Measurements from ENCODE around the gene APLN.
A peak's percentile ranks its signal among the peaks of the same experiment; 100 is the strongest.

Gene APLN

GRCh38 chrX:129700536-129700935 is 45.8 kb upstream of the APLN start (continued):
- TF ChIP-seq KLF16 (tag by site-specific recombination; IDR thresholded peaks at IDR 0.05) (no peak), REST (tag by site-specific recombination; IDR thresholded peaks at IDR 0.05) (no peak), ZNF580 (tag by site-specific recombination; IDR thresholded peaks at IDR 0.05) (no peak), ZNF37A (tag by site-specific recombination; IDR thresholded peaks at IDR 0.05) (no peak), ZNF664 (tag by site-specific recombination; IDR thresholded peaks at IDR 0.05) (no peak), ZNF549 (tag by site-specific recombination; IDR thresholded peaks at IDR 0.05) (no peak), ZNF266 (tag by site-specific recombination; IDR thresholded peaks at IDR 0.05; ENCODE audit: low read depth) (no peak), ZNF488 (tag by site-specific recombination; IDR thresholded peaks at IDR 0.05) (no peak)

GRCh38 chrX:129698150-129698549 is 43.4 kb upstream of the APLN start:
- H3K36me3 ChIP-seq (ENCODE audit: control insufficient read depth in 2 of 2, insufficient read depth in 1 of 2, low read length in 2 of 2): no peaks in the 10 kb centered on the region
- ChIA-PET POLR2A (no interaction called here), CTCF (no interaction called here)
- H3K27ac ChIP-seq (ENCODE audit: extremely low read depth, low read depth, low read length): no peak overlapping the region
- no peaks in the 10 kb centered on the region for H3K4me1 ChIP-seq (ENCODE audit: control insufficient read depth, insufficient read depth, low read length)
- H3K9me3 ChIP-seq (ENCODE audit: control insufficient read depth, insufficient read depth, low read depth, low read length): no peaks in the 10 kb centered on the region
- 0 out of 2 replicates have a peak, but pooled peaks have one; percentile 20 for TF ChIP-seq INSM2 (tag by site-specific recombination; IDR thresholded peaks at IDR 0.05)
- TF ChIP-seq ZNF626 (tag by site-specific recombination; IDR thresholded peaks at IDR 0.05): no peak
- no peak overlapping the region for H3K4me3 ChIP-seq (ENCODE audit: low read depth, low read length)

GRCh38 chrX:129697204-129697829 is 42.6 kb upstream of the APLN start:
- ChIA-PET CTCF (interaction anchor here (0.7 kb wide), 1 partner anchor 59 kb away, joined by 3 read pairs; no protein-coding TSS in a partner anchor), POLR2A (no interaction called here)
- H3K9me3 ChIP-seq (ENCODE audit: control insufficient read depth, insufficient read depth, low read depth, low read length): no peaks in the 10 kb centered on the region
- H3K4me1 ChIP-seq (ENCODE audit: control insufficient read depth, insufficient read depth, low read length): no peaks in the 10 kb centered on the region
- H3K4me3 ChIP-seq (ENCODE audit: low read depth, low read length): no peak overlapping the region
- H3K36me3 ChIP-seq (ENCODE audit: control insufficient read depth in 2 of 2, insufficient read depth in 1 of 2, low read length in 2 of 2): no peaks in the 10 kb centered on the region
- no peak overlapping the region for H3K27ac ChIP-seq (ENCODE audit: extremely low read depth, low read depth, low read length)
- TF ChIP-seq ZNF704 (tag by site-specific recombination; IDR thresholded peaks at IDR 0.05) (no peak), SP7 (tag by site-specific recombination; IDR thresholded peaks at IDR 0.05) (no peak), ZNF830 (tag by site-specific recombination; IDR thresholded peaks at IDR 0.05; ENCODE audit: low read depth) (no peak), KLF9 (tag by site-specific recombination; IDR thresholded peaks at IDR 0.05; ENCODE audit: low read depth) (no peak), ZNF280C (tag by site-specific recombination; IDR thresholded peaks at IDR 0.05) (no peak), HOXA7 (CRISPR knock-in tag; IDR thresholded peaks at IDR 0.05; ENCODE audit: borderline replicate concordance) (no peak), AEBP2 (tag by site-specific recombination; IDR thresholded peaks at IDR 0.05; ENCODE audit: borderline replicate concordance) (no peak), ZFP41 (tag by site-specific recombination; IDR thresholded peaks at IDR 0.05; ENCODE audit: borderline replicate concordance) (no peak), GFI1B (tag by site-specific recombination; IDR thresholded peaks at IDR 0.05) (no peak), ZIC2 (tag by site-specific recombination; IDR thresholded peaks at IDR 0.05) (no peak), ZNF670 (tag by site-specific recombination; IDR thresholded peaks at IDR 0.05; ENCODE audit: low read depth) (no peak)
